Germinal center (tissue), 1 donor: Measurements from ENCODE around the gene PGA3.
"Not testable (repeated sequence)": the region's sequence is repeated elsewhere in the genome, so short reads cannot be mapped to it uniquely, and the experiment has no call there.

ENCODE experiments used
- DNase-seq: peaks from one replicate; pipeline ENCODE4 v3.0.0; 2012; ENCODE audit warnings: mixed read lengths, low spot score

The PGA3 gene

DNA sequence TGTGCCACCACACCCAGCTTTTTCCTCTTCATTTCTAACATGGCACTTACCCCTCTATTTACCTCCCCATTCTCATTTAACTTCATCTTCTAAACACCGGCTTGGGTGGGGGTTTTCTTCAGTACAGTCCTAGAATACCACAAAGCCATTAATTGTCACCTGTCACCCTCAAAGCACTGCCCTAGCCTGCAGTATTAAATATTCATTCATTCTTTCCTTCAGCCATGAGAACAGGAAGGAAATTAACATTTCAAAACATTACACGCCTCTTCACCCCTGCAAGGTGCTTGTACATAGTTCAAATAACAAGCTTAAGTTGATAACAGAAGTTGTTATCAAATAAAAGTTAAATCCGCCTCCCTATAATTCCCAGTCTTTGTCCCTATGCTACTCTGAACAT, 31.4 kb upstream of the PGA3 start:
- DNase-seq, result no peak

GRCh38 chr11:61172356-61172755, 31.0 kb upstream of the PGA3 start:
- DNase-seq, result no peak

- DNase-seq, result no peak
These were observed 30.4 kb upstream of the PGA3 start for GRCh38 chr11:61172888-61173287.

DNA sequence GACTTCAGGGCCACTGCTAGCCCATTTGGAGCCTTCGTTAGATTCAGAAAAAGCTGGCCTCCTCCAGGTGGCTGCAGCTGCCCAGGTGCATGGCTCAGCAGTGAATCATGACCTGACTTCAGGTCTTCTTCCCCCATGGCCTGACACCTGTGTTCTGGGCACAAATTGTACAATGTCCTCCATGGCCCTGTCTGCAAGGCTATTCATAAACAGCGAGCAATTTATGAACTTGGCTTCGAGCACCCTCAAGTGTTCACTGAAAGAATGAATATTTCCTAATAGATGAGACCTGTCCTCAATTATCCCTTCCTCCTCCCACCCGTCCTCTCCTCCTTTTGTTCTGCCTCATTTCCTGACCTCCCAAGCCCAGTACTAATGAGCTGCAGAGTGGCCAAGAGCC, 29.9 kb upstream of the PGA3 start:
- DNase-seq, result no peak

GRCh38 chr11:61174273-61174672, 29.0 kb upstream of the PGA3 start:
- DNase-seq, result no peak

DNA sequence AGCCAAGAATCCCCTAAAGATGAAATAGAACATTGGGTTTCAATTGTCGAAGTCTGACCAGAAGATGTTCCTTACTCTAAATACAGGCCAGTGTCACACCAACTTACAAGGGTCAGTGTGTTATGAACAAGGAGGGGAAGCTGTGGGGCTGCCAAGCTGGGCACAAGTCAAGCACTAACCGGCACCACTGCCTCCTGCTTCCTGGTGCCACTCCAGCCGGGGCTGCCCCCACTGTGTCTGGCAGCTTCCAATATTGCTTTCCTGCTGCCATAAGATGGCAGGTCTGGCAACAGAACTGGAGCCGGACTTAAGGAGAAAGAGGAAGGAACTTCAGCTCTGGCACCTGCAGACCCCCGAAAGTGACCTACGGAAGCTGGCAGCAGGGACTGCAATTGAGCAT, 28.4 kb upstream of the PGA3 start:
- no peak for DNase-seq

DNA sequence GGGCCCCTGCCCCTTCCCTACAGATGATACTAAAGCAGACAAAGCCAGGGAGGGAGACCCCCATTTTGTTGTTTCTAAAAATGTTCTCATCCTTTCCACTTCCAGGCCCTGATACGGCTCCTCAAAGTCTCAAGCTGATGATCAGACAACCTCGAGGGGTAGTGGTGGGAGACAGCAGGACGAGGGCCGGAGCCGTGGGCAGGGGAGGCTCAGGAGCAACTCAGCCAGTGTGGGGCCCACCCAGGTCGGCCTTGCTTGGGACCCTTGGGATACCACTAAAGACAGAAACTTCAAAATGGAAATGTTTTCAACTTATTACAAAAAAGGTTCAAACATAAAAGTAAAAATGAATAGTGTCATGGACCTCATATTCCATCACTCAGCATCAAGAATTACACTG, 26.9 kb upstream of the PGA3 start:
- no peak for DNase-seq

- DNase-seq, result not testable (repeated sequence)
These were observed 23.1 kb upstream of the PGA3 start for GRCh38 chr11:61180205-61180604.

- no peak for DNase-seq
These were observed 21.8 kb upstream of the PGA3 start for GRCh38 chr11:61181489-61181888.

- no peak for DNase-seq
These were observed 19.7 kb upstream of the PGA3 start for GRCh38 chr11:61183645-61184044.

DNA sequence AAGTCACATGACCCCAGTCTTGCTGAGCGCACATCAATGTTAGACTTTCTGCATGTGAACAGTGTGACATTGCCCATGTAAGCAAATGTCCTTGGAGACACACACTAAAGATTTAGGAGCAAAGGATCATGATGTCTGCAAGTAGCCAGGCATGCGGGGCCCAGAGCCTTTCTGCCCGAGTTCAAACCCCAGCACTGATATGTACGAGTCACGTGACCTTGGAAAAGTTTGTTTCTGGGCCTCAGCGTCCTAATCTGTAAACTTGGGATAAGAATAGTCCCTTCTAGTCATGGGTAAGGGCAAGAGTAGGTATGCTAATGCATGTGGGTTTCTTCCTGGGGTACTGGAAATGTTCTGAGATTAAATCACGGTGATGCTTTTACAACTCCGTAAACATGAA, 16.8 kb upstream of the PGA3 start:
- DNase-seq, result no peak

GRCh38 chr11:61187505-61188130, 15.7 kb upstream of the PGA3 start:
- peak; percentile 77 for DNase-seq

DNA sequence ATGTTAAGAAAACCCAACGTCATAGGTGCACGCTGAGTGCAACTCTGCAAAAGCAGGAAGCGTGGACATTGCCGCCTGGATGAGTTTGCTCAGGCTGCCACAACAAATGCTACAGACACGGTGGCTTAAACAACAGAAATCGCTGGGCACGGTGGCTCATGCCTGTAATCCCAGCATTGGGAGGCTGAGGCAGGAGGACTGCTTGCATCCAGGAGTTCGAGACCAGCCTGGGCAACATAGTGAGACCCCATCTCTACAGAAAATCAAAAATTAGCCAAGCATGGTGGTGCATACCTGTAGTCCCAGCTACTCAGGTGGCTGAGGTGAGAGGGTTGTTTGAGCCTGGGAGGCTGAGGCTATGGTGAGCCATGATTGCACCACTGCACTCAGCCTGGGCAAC, 13.4 kb upstream of the PGA3 start:
- DNase-seq, result no peak

- DNase-seq, result no peak
These were observed 9.7 kb upstream of the PGA3 start for GRCh38 chr11:61193596-61193995.

DNA sequence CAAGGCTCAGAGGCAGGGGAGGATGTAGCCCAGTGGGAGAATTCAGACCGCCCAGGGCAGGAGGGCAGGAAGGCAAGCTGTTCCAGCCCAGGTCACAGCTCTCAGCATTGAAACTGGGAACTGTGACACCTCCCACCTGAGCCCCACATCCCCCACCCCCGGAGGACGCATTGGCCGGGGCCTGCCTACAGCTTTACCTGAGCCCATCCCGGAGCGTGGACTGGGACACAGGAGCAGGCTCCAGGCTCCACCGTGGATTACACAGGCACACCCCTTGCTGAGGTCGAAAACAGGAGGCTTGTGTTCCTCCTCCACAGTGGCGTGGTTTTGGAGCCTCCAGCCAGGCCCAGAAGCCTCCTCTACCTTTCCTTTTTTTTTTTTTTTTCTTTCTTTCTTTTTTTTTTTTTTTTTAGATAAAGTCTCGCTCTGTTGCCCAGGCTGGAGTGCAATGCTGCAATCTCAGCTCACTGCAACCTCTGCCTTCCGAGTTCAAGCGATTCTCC, 9.1 kb upstream of the PGA3 start:
- DNase-seq, result no peak

- DNase-seq, result no peak
These were observed 8.2 kb upstream of the PGA3 start for GRCh38 chr11:61194981-61195695.

DNA sequence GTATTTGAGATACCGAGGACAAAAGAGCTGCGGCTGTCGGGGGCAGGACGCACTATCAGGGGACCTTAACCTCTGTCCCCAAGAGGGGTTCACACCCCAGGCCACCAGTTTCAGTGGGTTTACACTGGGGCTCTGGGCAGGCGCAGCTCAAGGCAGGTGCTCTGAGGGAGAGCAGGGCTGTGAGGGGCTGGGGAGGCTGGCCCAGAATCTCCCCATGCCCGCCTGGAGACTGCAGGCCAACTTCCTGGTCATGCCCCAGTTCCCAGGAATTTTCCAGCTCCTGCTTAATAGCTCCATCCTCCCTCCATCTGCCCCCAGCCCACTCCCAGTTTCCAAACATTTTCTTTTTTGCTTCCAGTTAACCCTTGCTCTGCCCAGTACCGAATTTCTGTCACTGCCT, 7.6 kb upstream of the PGA3 start:
- DNase-seq, result no peak

GRCh38 chr11:61198361-61198760, 5.0 kb upstream of the PGA3 start:
- no peak for DNase-seq

GRCh38 chr11:61198948-61199523, 4.3 kb upstream of the PGA3 start:
- DNase-seq, result no peak

GRCh38 chr11:61201476-61201875, 1.8 kb upstream of the PGA3 start:
- DNase-seq, result no peak

GRCh38 chr11:61203873-61204272, 558 bp downstream of the PGA3 start:
- DNase-seq, result not testable (repeated sequence)

- DNase-seq, result not testable (repeated sequence)
These were observed 1.3 kb downstream of the PGA3 start for GRCh38 chr11:61204502-61205059.
